ENCODE data around the gene PLEKHG5. TPM values are rescaled to one million over a fixed set of nuclear protein-coding genes. Genes with fewer than 3 reads are reported as not detected.

The PLEKHG5 gene
- total RNA-seq, 2 donors from 2014 or later: 11.6 to 21.4 TPM

DNA sequence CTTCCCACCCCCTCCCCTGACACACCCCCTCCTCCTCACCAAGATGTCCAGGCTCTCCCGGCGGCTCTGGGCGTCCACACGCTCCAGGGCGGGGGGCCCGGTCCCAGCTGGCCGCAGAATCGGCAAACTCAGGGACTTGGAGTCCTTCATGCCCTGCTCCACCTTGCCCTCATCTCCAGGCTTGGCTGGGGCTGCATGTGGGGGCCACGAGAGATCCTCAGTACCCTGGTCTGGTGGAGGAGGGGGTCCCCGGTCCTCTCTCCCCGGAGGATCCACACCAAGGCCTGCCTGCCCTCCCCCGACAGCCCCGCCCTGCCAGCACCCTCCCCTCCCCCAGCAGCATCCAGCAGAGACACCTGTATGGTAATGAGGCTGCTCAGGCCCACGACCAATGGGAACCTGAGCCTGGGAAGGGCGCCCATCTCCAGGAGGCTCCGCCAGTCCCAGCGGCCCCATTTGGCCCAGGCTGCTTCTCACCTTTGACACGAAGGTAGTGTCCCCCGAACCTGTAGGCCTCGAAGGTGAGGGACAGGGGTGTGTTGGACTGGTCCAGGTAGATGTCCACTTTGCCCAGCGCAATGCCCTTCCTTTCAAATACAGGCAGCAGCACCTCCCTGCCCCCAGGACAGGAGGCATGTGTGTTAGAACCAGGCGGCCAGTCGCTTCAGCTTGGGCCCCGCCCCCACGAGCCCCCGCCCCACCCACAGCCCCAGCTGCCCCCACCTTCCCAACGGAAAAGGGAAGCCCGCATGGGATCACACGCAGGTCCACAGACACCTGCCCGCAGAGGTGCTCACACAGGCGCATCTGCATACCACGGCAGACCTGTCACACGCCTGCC lies 17.3 kb downstream of the PLEKHG5 start:
- 81% methylated on average over 33 of the region's 33 CpGs for WGBS
- no peaks in the 10 kb centered on the region for H3K9me3 ChIP-seq
- H3K36me3 ChIP-seq: no peaks in the 10 kb centered on the region
- H3K27ac ChIP-seq: no peak overlapping the region
- H3K4me3 ChIP-seq: no peak overlapping the region
- no peak for DNase-seq (ENCODE audit: low spot score)
- no peaks in the 10 kb centered on the region for H3K27me3 ChIP-seq (replicated peaks; ENCODE audit: insufficient read depth)
- intact Hi-C loops (cut with DNase I): no loop called here
- TF ChIP-seq POLR2A (IDR thresholded peaks at IDR 0.05): no peak
- TF ChIP-seq, protein P1, sequence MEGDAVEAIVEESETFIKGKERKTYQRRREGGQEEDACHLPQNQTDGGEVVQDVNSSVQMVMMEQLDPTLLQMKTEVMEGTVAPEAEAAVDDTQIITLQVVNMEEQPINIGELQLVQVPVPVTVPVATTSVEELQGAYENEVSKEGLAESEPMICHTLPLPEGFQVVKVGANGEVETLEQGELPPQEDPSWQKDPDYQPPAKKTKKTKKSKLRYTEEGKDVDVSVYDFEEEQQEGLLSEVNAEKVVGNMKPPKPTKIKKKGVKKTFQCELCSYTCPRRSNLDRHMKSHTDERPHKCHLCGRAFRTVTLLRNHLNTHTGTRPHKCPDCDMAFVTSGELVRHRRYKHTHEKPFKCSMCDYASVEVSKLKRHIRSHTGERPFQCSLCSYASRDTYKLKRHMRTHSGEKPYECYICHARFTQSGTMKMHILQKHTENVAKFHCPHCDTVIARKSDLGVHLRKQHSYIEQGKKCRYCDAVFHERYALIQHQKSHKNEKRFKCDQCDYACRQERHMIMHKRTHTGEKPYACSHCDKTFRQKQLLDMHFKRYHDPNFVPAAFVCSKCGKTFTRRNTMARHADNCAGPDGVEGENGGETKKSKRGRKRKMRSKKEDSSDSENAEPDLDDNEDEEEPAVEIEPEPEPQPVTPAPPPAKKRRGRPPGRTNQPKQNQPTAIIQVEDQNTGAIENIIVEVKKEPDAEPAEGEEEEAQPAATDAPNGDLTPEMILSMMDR (IDR thresholded peaks at IDR 0.05): no peak
- TF ChIP-seq POLR2AphosphoS5 (IDR thresholded peaks at IDR 0.05): no peak
- no peaks in the 10 kb centered on the region for H3K4me1 ChIP-seq (replicated peaks)

DNA sequence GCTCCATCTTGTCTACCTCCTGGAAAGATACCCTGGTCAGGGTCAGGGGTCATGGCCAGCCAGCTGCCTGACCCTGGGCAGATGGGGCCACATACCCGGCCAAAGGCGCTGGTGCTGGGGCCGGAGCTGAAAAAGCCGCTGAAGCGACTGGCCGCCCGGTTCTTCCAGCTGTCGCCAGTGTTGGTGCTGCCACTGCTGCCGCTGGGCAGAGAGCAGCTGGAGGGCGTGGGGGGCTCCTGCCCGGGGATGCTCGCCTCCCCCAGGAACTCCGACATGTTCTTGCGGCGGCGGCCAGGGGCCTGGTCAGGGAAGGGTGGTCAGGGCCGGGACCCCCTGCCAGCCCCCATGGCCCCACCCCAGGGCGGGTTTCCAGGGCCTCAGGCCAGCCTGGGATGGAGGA lies 18.3 kb downstream of the PLEKHG5 start:
- H3K27me3 ChIP-seq (replicated peaks; ENCODE audit: insufficient read depth): no peaks in the 10 kb centered on the region
- H3K27ac ChIP-seq: no peak overlapping the region
- no peaks in the 10 kb centered on the region for H3K4me1 ChIP-seq (replicated peaks)
- 94% methylated on average over 5 of the region's 18 CpGs for WGBS
- DNase-seq (ENCODE audit: low spot score): no peak
- no peaks in the 10 kb centered on the region for H3K9me3 ChIP-seq
- intact Hi-C loops (cut with DNase I): no loop called here
- no peak overlapping the region for H3K4me3 ChIP-seq
- H3K36me3 ChIP-seq: no peaks in the 10 kb centered on the region
- TF ChIP-seq, protein P1 (IDR thresholded peaks at IDR 0.05): no peak
- TF ChIP-seq POLR2A (IDR thresholded peaks at IDR 0.05) (no peak), POLR2AphosphoS5 (IDR thresholded peaks at IDR 0.05) (no peak)

DNA sequence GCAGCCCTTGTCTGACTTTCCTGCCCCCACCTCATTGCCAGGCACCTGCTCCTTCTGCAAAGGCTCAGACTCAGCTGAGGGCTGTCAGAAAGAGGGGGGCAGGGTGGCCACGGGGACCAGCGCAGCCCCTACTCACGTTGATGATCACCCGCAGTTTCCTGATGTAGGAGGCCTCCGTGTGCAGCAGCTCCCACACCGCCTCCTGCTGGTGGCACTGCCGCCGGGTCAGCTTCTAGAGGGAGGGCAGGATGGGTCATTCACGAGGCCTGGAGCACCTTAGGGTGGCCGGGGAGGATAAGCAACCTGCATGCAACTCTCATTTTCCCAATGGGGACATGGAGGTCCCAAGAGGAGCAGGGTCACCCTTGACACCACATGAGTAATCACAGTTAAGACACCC lies 19.1 kb downstream of the PLEKHG5 start:
- intact Hi-C loops (cut with DNase I): no loop called here
- DNase-seq (ENCODE audit: low spot score): no peak
- H3K36me3 ChIP-seq: no peaks in the 10 kb centered on the region
- no peaks in the 10 kb centered on the region for H3K4me1 ChIP-seq (replicated peaks)
- no peaks in the 10 kb centered on the region for H3K9me3 ChIP-seq
- H3K27me3 ChIP-seq (replicated peaks; ENCODE audit: insufficient read depth): no peaks in the 10 kb centered on the region
- 80% methylated on average over 10 of the region's 10 CpGs for WGBS
- no peak overlapping the region for H3K4me3 ChIP-seq
- no peak overlapping the region for H3K27ac ChIP-seq
- TF ChIP-seq POLR2AphosphoS5 (IDR thresholded peaks at IDR 0.05) (no peak), POLR2A (IDR thresholded peaks at IDR 0.05) (no peak)
- TF ChIP-seq, protein P1 (IDR thresholded peaks at IDR 0.05): no peak

DNA sequence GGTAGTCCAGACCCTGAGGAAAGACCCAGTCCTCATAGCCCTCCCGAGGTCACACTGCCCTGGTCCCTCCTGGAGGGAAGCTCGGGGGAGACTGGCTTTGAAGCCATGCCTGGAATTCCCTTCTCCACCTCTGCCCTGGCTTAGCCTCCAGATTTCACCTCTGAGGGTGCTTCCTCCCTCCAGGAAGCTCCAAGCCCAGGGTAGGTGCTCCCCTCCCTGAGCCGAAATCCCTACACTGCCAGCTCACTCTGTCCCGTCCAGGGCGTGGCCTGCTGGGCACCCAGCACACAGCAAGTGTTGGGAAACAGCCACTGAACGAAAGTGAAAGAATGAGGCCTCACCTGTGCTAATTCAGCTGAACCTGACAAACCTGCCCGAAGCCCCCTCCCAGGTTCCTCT lies 19.5 kb downstream of the PLEKHG5 start:
- intact Hi-C loops (cut with DNase I): no loop called here
- DNase-seq (ENCODE audit: low spot score): peak; percentile 35
- TF ChIP-seq POLR2AphosphoS5 (IDR thresholded peaks at IDR 0.05): peak; percentile 30
- TF ChIP-seq, protein P1 (IDR thresholded peaks at IDR 0.05): no peak
- no peak overlapping the region for H3K4me3 ChIP-seq
- H3K4me1 ChIP-seq (replicated peaks): no peaks in the 10 kb centered on the region
- H3K27me3 ChIP-seq (replicated peaks; ENCODE audit: insufficient read depth): no peaks in the 10 kb centered on the region
- no peaks in the 10 kb centered on the region for H3K9me3 ChIP-seq
- no peaks in the 10 kb centered on the region for H3K36me3 ChIP-seq
- no peak overlapping the region for H3K27ac ChIP-seq
- WGBS: 64% methylated on average over 7 of the region's 7 CpGs

All from prostate gland (tissue), 2 donors.